Type B pancreatic cell (in vitro differentiated cells): ENCODE data around the gene NUTF2. TPM values are rescaled to one million over a fixed set of nuclear protein-coding genes. Genes with fewer than 3 reads are reported as not detected.

Experiments
- DNase-seq: peaks from one replicate; pipeline ENCODE4 v3.0.0; 2021; ENCODE audit warnings: mixed read lengths; ENCODE audit not compliant: unreplicated experiment; ENCODE audit errors: extremely low spot score
- H3K27ac Mint-ChIP-seq: 2 replicates; pipeline ENCODE4 v1.8.0; 2021; ENCODE audit warnings: mild to moderate bottlenecking, mixed read lengths
- H3K27me3 Mint-ChIP-seq: 2 replicates; pipeline ENCODE4 v1.8.0; 2021; ENCODE audit warnings: mixed read lengths
- H3K36me3 Mint-ChIP-seq: 2 replicates; pipeline ENCODE4 v1.8.0; 2021; ENCODE audit warnings: mixed read lengths
- H3K4me1 Mint-ChIP-seq: one replicate; pipeline ENCODE4 v1.8.0; 2021; ENCODE audit warnings: mixed read lengths; ENCODE audit not compliant: unreplicated experiment
- H3K4me3 Mint-ChIP-seq: 2 replicates; pipeline ENCODE4 v1.8.0; 2021; ENCODE audit warnings: mild to moderate bottlenecking, mixed read lengths
- H3K9me3 Mint-ChIP-seq: 2 replicates; pipeline ENCODE4 v1.8.0; 2021; ENCODE audit warnings: mixed read lengths
- total RNA-seq: library from RNA; stranded (reverse); gene quantifications from 2 replicates; pipeline ENCODE4 v1.2.1, GENCODE V29; 2021; ENCODE audit warnings: low replicate concordance
- TF ChIP-seq, protein P1 (sequence below): fragments of 200-600 bp; sonication (generic); conservative IDR thresholded peaks from 2 replicates; pipeline ENCODE4 v1.5.0; 2021; ENCODE audit warnings: antibody characterized with exemption, mild to moderate bottlenecking

The NUTF2 gene
- total RNA-seq, 1 donor from 2014 or later: 144 TPM

DNA sequence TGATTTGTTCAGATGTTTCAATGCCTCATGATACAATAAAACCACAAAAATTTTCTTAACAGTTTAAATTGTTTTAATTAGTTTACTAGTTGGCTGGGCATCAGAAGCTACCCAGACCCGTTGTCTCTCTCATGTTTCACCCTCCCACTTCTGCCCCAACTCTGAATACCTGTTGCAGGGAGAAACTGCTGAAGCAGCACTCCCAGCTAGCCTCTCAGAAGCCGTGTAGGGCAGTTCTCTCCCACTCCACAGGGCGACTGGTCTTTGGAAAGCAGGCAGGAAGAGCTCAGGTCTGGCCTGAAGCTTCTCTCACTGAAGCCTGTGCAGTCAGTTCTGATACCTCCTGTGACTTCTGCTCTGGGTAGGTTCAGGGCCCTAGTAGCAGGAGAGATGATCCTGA lies 24.5 kb downstream of the NUTF2 start:
- no peaks in the 10 kb centered on the region for H3K27me3 Mint-ChIP-seq
- peak overlapping the region; percentile 87 for H3K4me3 Mint-ChIP-seq
- peaks cover 20% of the 10 kb centered on the region for H3K4me1 Mint-ChIP-seq
- H3K36me3 Mint-ChIP-seq: peaks cover 14% of the 10 kb centered on the region
- H3K9me3 Mint-ChIP-seq: no peaks in the 10 kb centered on the region
- TF ChIP-seq, protein P1, sequence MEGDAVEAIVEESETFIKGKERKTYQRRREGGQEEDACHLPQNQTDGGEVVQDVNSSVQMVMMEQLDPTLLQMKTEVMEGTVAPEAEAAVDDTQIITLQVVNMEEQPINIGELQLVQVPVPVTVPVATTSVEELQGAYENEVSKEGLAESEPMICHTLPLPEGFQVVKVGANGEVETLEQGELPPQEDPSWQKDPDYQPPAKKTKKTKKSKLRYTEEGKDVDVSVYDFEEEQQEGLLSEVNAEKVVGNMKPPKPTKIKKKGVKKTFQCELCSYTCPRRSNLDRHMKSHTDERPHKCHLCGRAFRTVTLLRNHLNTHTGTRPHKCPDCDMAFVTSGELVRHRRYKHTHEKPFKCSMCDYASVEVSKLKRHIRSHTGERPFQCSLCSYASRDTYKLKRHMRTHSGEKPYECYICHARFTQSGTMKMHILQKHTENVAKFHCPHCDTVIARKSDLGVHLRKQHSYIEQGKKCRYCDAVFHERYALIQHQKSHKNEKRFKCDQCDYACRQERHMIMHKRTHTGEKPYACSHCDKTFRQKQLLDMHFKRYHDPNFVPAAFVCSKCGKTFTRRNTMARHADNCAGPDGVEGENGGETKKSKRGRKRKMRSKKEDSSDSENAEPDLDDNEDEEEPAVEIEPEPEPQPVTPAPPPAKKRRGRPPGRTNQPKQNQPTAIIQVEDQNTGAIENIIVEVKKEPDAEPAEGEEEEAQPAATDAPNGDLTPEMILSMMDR: no peak
- no peak for DNase-seq
- H3K27ac Mint-ChIP-seq: peak overlapping the region; percentile 76

DNA sequence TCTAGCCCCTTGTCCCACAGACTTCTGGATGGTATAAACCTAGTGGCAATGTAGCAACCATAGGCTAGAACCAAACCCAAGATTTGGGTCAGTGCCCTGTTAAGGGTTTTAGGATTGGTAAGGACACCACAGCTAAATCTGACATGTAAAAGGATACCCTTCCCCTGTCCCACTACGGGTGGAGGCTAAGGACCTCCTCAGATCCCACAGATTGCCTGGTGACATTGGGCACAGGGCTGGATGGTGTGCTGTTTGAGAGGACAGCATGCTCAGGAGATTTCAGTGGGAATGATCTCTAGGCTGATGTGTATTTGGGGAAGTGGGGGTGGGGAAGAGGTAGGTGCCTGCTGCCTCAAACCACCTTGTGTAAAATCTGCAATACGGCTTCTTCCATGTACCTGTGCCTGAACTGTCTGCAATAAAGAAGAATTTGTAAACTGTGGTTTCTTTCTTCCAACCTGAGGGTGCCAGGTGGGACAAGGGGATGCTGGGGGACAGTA lies 25.4 kb downstream of the NUTF2 start:
- Mint-ChIP-seq H3K36me3 (peaks cover 14% of the 10 kb centered on the region), H3K27ac (peak overlapping the region; percentile 76), H3K4me1 (peaks cover 20% of the 10 kb centered on the region), H3K27me3 (no peaks in the 10 kb centered on the region), H3K4me3 (peak overlapping the region; percentile 87), H3K9me3 (no peaks in the 10 kb centered on the region)
- no peak for DNase-seq
- TF ChIP-seq, protein P1: no peak

DNA sequence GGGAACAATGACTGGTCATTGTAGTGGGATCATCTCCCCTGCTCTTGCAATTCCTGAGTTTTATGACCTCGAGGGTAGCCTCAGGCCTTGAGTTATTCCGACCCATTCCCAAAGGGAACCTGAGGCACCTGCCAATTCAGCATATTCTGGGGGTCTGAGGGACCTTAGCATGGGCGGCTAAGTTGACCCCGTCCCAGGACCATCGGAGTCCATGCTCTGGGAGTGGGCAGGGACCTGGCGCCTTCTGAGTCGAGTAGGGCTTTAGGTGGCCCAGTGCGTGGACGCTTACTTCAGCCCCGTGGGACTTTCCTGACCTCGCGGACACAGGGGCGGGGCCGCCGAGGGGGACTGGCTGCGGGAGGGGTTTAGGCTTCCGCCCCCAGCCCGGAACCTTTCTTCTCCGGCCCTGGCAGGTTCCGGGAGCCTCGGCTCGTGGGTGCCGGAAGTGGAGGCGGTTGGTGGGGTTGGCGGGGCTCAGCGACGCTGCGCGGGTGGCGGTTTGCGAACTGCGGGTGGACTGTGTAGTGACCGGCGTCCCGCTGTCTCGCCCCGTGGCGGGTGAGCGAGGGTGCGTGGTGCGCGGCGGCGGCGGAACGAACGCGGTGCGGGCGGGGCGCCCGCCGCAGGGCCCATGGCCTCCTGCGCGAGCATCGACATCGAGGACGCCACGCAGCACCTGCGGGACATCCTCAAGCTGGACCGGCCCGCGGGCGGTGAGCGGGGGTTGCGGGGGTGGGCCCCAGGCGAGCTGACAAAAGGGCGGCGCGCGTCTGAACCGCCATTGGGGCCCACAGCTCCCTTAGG lies 26.1 kb downstream of the NUTF2 start, which contains the start of gene EDC4:
TSS of gene EDC4 (plus strand) at position 422 of the 804 bp plus-strand sequence. CDS start at position 632, 210 bp downstream.
- Mint-ChIP-seq H3K36me3 (peaks cover 14% of the 10 kb centered on the region), H3K27ac (peak within 1 kb of the TSS; percentile 85), H3K27me3 (no peaks in the 10 kb centered on the region), H3K4me1 (peaks cover 20% of the 10 kb centered on the region), H3K9me3 (no peaks in the 10 kb centered on the region), H3K4me3 (peak within 1 kb of the TSS; percentile 87)
- DNase-seq: peak; percentile 84
- TF ChIP-seq, protein P1: no peak

DNA sequence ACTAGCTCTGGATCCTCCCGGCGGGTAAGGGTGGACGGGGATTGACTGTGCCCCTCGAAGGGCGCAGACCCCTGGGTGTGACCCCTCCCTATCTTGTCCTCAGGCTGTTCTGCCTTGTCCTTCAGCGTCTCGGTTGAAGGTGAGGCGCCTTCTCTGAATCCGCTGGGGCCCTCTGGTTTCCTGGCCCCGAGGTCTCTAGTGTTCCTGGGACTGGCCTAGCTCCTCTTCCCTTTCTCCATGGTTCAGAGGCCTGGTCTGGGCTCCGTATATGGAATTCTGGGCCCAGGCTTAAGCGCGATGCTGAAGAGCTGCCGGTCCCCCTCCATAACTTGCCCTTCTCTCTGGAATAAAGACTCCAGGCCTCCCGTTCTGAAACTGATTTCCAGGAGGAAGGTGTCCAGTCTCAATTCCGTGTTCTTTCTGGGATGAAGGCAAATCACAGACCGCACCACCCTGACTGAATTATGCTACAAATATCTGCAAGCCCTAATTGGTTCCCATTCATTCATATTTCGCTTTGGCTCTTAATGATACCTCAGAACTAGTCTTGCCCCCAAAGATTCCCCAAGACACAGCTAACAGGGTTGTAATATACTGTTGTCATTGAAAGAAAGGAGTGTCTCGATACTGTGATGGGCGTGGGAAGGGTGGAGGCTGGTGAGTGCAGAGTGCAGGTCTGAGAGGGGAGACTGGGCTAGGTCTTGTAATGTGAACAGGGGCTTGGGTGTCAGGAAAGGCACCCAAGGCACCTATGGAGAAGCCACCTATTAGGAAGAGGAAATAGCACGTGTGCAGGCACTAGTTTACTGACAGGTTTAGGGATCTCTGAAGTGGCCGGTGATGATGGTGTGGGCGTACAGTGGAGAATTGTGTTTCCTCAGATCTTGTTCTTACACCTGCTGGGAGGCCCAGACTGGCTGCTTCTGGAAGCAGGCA lies 27.0 kb downstream of the NUTF2 start:
- TF ChIP-seq, protein P1: no peak
- H3K4me1 Mint-ChIP-seq: peaks cover 20% of the 10 kb centered on the region
- no peak for DNase-seq
- peak overlapping the region; percentile 85 for H3K27ac Mint-ChIP-seq
- H3K4me3 Mint-ChIP-seq: peak overlapping the region; percentile 87
- H3K9me3 Mint-ChIP-seq: no peaks in the 10 kb centered on the region
- peaks cover 14% of the 10 kb centered on the region for H3K36me3 Mint-ChIP-seq
- no peaks in the 10 kb centered on the region for H3K27me3 Mint-ChIP-seq

DNA sequence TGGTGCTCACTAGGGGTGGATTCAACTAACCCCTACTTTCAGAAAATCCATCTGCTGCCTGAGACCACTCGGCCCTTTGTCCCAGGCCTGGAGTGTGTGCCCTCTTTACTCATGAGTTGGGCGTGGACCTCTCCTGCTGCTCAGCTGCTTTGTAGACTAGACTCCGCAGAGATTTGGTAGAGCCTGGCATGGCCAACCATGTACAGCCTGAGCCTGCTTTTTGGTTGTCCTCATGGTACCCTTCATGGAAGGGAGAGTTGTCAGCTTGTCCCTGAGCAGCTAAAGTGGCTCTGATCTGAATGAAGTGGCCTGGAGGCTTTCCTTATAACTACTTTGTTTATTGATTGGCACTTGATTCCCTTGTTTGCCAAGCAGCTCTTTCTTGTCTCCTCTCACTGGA lies 27.6 kb downstream of the NUTF2 start:
- TF ChIP-seq, protein P1: no peak
- peak overlapping the region; percentile 87 for H3K4me3 Mint-ChIP-seq
- no peaks in the 10 kb centered on the region for H3K27me3 Mint-ChIP-seq
- H3K9me3 Mint-ChIP-seq: no peaks in the 10 kb centered on the region
- H3K4me1 Mint-ChIP-seq: peaks cover 20% of the 10 kb centered on the region
- peaks cover 14% of the 10 kb centered on the region for H3K36me3 Mint-ChIP-seq
- peak overlapping the region; percentile 85 for H3K27ac Mint-ChIP-seq
- no peak for DNase-seq
